Placental epithelial cell (primary cell): ENCODE measurements around the gene NF2. TPM values are rescaled to one million over a fixed set of nuclear protein-coding genes. Genes with fewer than 3 reads are reported as not detected.

Experiments used
- small RNA-seq: library from RNA; depleted of rRNA; stranded (forward); fragments of <200 nt; gene quantifications from one replicate; pipeline ENCODE3, GENCODE V24; 2012
- total RNA-seq: library from RNA; depleted of rRNA; stranded (reverse); fragments of >200 nt; gene quantifications from 2 replicates; pipeline ENCODE4 v1.2.3, GENCODE V29; 2012

The NF2 gene
- total RNA-seq: 47.5 and 96.3 TPM in 2 replicates

GRCh38 chr22:29603358-29604075 is at the start of gene NF2:
NF2 (plus strand) TSS chr22:29603633; CDS start chr22:29603999, 366 bp downstream.

GRCh38 chr22:29719899-29720645 is 116.6 kb downstream of the NF2 start, which contains the start of gene CABP7:
CABP7 (plus strand) TSS chr22:29720003; CDS start chr22:29720425, 422 bp downstream.

Small RNA genes within 50 kb of the gene (small RNA-seq; reads per million reads assigned to genes)
- not detected for gene AC004882.2

Other genes starting within 250 kb of the NF2 start
- 53.8 and 103 TPM in 2 replicates for gene AP1B1, start 215.1 kb upstream of the NF2 start, total RNA-seq
- gene RFPL1, start 165.1 kb upstream of the NF2 start, total RNA-seq: not detected in 2 replicates
- gene NEFH, start 123.4 kb upstream of the NF2 start, total RNA-seq: 0.39 and 0.43 TPM in 2 replicates
- gene THOC5, start 49.9 kb upstream of the NF2 start, total RNA-seq: 40.5 and 49.5 TPM in 2 replicates
- 53.8 and 71.9 TPM in 2 replicates for gene NIPSNAP1, start 22.5 kb upstream of the NF2 start, total RNA-seq
- under 0.01 TPM in 2 replicates for gene CABP7, start 116.4 kb downstream of the NF2 start, total RNA-seq
- 12.1 and 14.9 TPM in 2 replicates for gene ZMAT5, start 163.4 kb downstream of the NF2 start, total RNA-seq
- gene UQCR10, start 163.7 kb downstream of the NF2 start, total RNA-seq: 60.1 and 82.6 TPM in 2 replicates
- gene ASCC2, start 234.6 kb downstream of the NF2 start, total RNA-seq: 35.3 and 41.2 TPM in 2 replicates